Vagina (tissue), 2 donors: ENCODE measurements around the gene FRS3. TPM values are rescaled to one million over a fixed set of nuclear protein-coding genes. Genes with fewer than 3 reads are reported as not detected.

Source experiments
- DNase-seq, 2 donors: peaks; one replicate each; pipeline ENCODE4 v3.0.0-alpha.2; 2017; ENCODE audit errors: extremely low spot score in 2 of 2
- H3K27ac ChIP-seq: fragments of 200-600 bp; sonication (generic); one replicate; pipeline ENCODE4 v1.5.1; 2019
- H3K27me3 ChIP-seq: fragments of 200-600 bp; sonication (generic); one replicate; pipeline ENCODE4 v1.5.1; 2019
- H3K36me3 ChIP-seq, 2 donors: fragments of 200-600 bp; sonication (generic); one replicate each; pipeline ENCODE4 v1.5.1; 2017 to 2019
- H3K4me1 ChIP-seq: fragments of 200-600 bp; sonication (generic); one replicate; pipeline ENCODE4 v1.5.1; 2019
- H3K4me3 ChIP-seq, 2 donors: fragments of 200-600 bp; sonication (generic); 1 replicate in 1 of 2; 2 replicates in 1 of 2; pipeline ENCODE4 v1.5.1; 2016 to 2019
- H3K9me3 ChIP-seq: fragments of 200-600 bp; sonication (generic); one replicate; pipeline ENCODE4 v1.5.1; 2019
- CTCF ChIP-seq, 3 experiments: fragments of 450-650 bp in 2 of 3; fragments of 200-600 bp in 1 of 3; sonication (generic) in 1 of 3; IDR thresholded peaks; one replicate each; pipeline ENCODE4 v1.5.1; 2017 to 2019; ENCODE audit warnings: antibody characterized with exemption in 3 of 3, mild to moderate bottlenecking in 2 of 3, moderate library complexity in 2 of 3
- POLR2A ChIP-seq, 2 donors: fragments of 450-650 bp; IDR thresholded peaks; one replicate each; pipeline ENCODE4 v1.6.1; 2017; ENCODE audit warnings: antibody characterized with exemption in 2 of 2, mild to moderate bottlenecking in 2 of 2, moderate library complexity in 2 of 2
- POLR2AphosphoS5 ChIP-seq, 2 donors: sonication (generic); formaldehyde crosslinking; IDR thresholded peaks; one replicate each; pipeline ENCODE4 v1.9.0; 2017; ENCODE audit warnings: antibody characterized with exemption in 2 of 2, mild to moderate bottlenecking in 2 of 2, low read depth in 1 of 2; ENCODE audit not compliant: insufficient read depth in 1 of 2
- intact Hi-C: fragments of 100-400 bp; cut with DNase I; formaldehyde crosslinking; loops from one replicate; pipeline ENCODE4 v1.15.1; 2023
- total RNA-seq: library from RNA; depleted of rRNA; stranded (reverse); fragments of >200 nt; gene quantifications from one replicate; pipeline ENCODE4 v1.2.3, GENCODE V29; 2016

Gene FRS3
- total RNA-seq, 1 donor from 2014 or later = 4.4 TPM

- intact Hi-C loops = no loop called here
- Histone ChIP-seq H3K27me3 (no peaks in the 10 kb centered on the region), H3K27ac (no peak overlapping the region), H3K9me3 (no peaks in the 10 kb centered on the region), H3K4me1 (peaks cover 25% of the 10 kb centered on the region), H3K36me3 (peaks cover 0 to 38% of the 10 kb centered on the region in 2 donors), H3K4me3 (no peak overlapping the region)
- no peak for DNase-seq
- TF ChIP-seq POLR2A (IDR thresholded peaks at IDR 0.05) (no peak), POLR2AphosphoS5 (IDR thresholded peaks at IDR 0.05; ENCODE audit: insufficient read depth in 1 of 2, low read depth in 1 of 2) (no peak), CTCF (IDR thresholded peaks at IDR 0.05) (no peak)
Observed at GRCh38 chr6:41777551-41778285, 2.0 kb downstream of the FRS3 start.

GRCh38 chr6:41775293-41775882 is 4.3 kb downstream of the FRS3 start:
- H3K9me3 ChIP-seq = no peaks in the 10 kb centered on the region
- peaks cover 3 to 62% of the 10 kb centered on the region in 2 donors for H3K36me3 ChIP-seq
- H3K27ac ChIP-seq = no peak overlapping the region
- peaks cover 9% of the 10 kb centered on the region for H3K4me1 ChIP-seq
- no peaks in the 10 kb centered on the region for H3K27me3 ChIP-seq
- H3K4me3 ChIP-seq = no peak overlapping the region
- intact Hi-C loops = no loop called here
- TF ChIP-seq POLR2AphosphoS5 (IDR thresholded peaks at IDR 0.05; ENCODE audit: insufficient read depth in 1 of 2, low read depth in 1 of 2) (no peak), POLR2A (IDR thresholded peaks at IDR 0.05) (no peak), CTCF (IDR thresholded peaks at IDR 0.05) (no peak)
- no peak for DNase-seq

GRCh38 chr6:41774841-41775240 is 4.9 kb downstream of the FRS3 start:
- no peak for TF ChIP-seq POLR2A (IDR thresholded peaks at IDR 0.05)
- no peak for TF ChIP-seq CTCF (IDR thresholded peaks at IDR 0.05)
- no peak for TF ChIP-seq POLR2AphosphoS5 (IDR thresholded peaks at IDR 0.05; ENCODE audit: insufficient read depth in 1 of 2, low read depth in 1 of 2)
- Histone ChIP-seq H3K27ac (no peak overlapping the region), H3K27me3 (no peaks in the 10 kb centered on the region), H3K9me3 (no peaks in the 10 kb centered on the region), H3K4me1 (peaks cover 9% of the 10 kb centered on the region), H3K36me3 (peaks cover 3 to 64% of the 10 kb centered on the region in 2 donors), H3K4me3 (no peak overlapping the region)
- DNase-seq = no peak
- intact Hi-C loops = no loop called here

- intact Hi-C loops = no loop called here
- Histone ChIP-seq H3K4me3 (no peak overlapping the region), H3K27ac (no peak overlapping the region), H3K36me3 (peaks cover 3 to 56% of the 10 kb centered on the region in 2 donors), H3K9me3 (no peaks in the 10 kb centered on the region), H3K27me3 (no peaks in the 10 kb centered on the region), H3K4me1 (peaks cover 25% of the 10 kb centered on the region)
- TF ChIP-seq POLR2AphosphoS5 (IDR thresholded peaks at IDR 0.05; ENCODE audit: insufficient read depth in 1 of 2, low read depth in 1 of 2) (no peak), CTCF (IDR thresholded peaks at IDR 0.05) (no peak), POLR2A (IDR thresholded peaks at IDR 0.05) (no peak)
- no peak for DNase-seq
Observed at GRCh38 chr6:41771058-41771983, 8.4 kb downstream of the FRS3 start.
